Measurements from ENCODE around the gene MYL6. TPM values are rescaled to one million over a fixed set of nuclear protein-coding genes. Genes with fewer than 3 reads are reported as not detected.

MYL6 gene
- total and polyA plus RNA-seq, 9 of the 15 experiments (the other 6 are each of a cell fraction or from before 2014, with no cell fraction given), result 557 to 1,664 (median 958) TPM

DNA sequence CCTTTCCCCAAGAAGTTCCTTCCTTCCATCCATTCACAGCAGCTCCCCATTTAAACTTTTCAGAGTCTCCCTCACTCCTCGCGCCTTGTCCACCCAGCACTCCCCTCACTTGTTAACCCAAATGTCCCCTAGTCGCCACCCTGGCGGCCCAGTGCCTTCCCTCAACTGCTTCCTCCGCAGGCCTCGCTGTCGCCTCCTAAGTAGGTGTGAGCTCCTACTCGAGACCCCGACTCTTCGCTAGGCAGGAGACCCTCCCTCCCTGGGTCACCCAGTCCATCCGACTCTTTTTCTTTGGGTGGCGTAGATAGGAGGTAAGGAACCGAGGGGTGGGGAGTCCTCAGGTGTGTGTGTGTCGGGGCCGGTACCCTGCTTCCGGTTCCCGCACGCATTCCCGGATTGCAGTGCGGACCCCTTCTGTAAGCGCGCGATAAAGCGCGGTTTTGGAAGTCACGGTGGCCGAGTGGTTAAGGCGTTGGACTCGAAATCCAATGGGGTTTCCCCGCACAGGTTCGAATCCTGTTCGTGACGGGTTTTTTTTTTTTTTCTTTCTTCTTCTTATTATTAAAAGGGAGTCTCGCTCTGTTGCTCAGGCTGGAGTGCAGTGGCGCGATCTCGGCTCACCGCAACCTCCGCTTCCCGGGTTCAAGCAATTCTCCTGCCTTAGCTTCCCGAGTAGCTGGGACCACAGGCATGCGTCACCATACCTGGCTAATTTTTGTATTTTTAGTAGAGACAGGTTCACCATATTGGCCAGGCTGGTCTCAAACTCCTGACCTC, 31.9 kb downstream of the MYL6 start (continued):
- TF ChIP-seq PTBP1 (IDR thresholded peaks at IDR 0.05; ENCODE audit: low read depth, low read length), result 0 out of 2 replicates have a peak, but pooled peaks have one; percentile 44
- TF ChIP-seq PRMT5 (CRISPR knock-in tag; IDR thresholded peaks at IDR 0.05), result no peak
- TF ChIP-seq ZNF408 (CRISPR knock-in tag; IDR thresholded peaks at IDR 0.05; ENCODE audit: low read depth), result no peak
- TF ChIP-seq RBM22 (IDR thresholded peaks at IDR 0.05; ENCODE audit: low read depth, low read length, poor library complexity, severe bottlenecking), result peak; percentile 42
- no peak for TF ChIP-seq RUNX1 (IDR thresholded peaks at IDR 0.05; ENCODE audit: low read depth)
- TF ChIP-seq ERF (CRISPR knock-in tag; IDR thresholded peaks at IDR 0.05), result no peak
- no peak for TF ChIP-seq ZNF133 (CRISPR knock-in tag; IDR thresholded peaks at IDR 0.05)
- no peak for TF ChIP-seq ZNF696 (CRISPR knock-in tag; conservative IDR thresholded peaks at IDR 0.05)
- TF ChIP-seq, protein P1, sequence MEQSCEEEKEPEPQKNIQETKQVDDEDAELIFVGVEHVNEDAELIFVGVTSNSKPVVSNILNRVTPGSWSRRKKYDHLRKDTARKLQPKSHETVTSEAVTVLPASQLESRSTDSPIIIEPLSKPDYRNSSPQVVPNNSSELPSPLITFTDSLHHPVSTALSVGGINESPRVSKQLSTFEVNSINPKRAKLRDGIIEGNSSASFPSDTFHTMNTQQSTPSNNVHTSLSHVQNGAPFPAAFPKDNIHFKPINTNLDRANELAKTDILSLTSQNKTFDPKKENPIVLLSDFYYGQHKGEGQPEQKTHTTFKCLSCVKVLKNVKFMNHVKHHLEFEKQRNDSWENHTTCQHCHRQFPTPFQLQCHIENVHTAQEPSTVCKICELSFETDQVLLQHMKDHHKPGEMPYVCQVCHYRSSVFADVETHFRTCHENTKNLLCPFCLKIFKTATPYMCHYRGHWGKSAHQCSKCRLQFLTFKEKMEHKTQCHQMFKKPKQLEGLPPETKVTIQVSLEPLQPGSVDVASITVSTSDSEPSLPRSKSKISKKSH (CRISPR knock-in tag; IDR thresholded peaks at IDR 0.05), result no peak
- TF ChIP-seq, protein P2, sequence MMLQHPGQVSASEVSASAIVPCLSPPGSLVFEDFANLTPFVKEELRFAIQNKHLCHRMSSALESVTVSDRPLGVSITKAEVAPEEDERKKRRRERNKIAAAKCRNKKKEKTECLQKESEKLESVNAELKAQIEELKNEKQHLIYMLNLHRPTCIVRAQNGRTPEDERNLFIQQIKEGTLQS (IDR thresholded peaks at IDR 0.05), result peak; percentile 57; the same call in 1 of the 2 replicates
- TF ChIP-seq, protein P2 (CRISPR knock-in tag; conservative IDR thresholded peaks at IDR 0.05), result no peak; the same call in 1 of the 2 replicates
- TF ChIP-seq, protein P3, sequence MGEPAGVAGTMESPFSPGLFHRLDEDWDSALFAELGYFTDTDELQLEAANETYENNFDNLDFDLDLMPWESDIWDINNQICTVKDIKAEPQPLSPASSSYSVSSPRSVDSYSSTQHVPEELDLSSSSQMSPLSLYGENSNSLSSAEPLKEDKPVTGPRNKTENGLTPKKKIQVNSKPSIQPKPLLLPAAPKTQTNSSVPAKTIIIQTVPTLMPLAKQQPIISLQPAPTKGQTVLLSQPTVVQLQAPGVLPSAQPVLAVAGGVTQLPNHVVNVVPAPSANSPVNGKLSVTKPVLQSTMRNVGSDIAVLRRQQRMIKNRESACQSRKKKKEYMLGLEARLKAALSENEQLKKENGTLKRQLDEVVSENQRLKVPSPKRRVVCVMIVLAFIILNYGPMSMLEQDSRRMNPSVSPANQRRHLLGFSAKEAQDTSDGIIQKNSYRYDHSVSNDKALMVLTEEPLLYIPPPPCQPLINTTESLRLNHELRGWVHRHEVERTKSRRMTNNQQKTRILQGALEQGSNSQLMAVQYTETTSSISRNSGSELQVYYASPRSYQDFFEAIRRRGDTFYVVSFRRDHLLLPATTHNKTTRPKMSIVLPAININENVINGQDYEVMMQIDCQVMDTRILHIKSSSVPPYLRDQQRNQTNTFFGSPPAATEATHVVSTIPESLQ (CRISPR knock-in tag; IDR thresholded peaks at IDR 0.05), result no peak
- no peak for TF ChIP-seq NFE2L1 (tag; IDR thresholded peaks at IDR 0.05; ENCODE audit: borderline replicate concordance, low read depth)
- TF ChIP-seq, protein P4, sequence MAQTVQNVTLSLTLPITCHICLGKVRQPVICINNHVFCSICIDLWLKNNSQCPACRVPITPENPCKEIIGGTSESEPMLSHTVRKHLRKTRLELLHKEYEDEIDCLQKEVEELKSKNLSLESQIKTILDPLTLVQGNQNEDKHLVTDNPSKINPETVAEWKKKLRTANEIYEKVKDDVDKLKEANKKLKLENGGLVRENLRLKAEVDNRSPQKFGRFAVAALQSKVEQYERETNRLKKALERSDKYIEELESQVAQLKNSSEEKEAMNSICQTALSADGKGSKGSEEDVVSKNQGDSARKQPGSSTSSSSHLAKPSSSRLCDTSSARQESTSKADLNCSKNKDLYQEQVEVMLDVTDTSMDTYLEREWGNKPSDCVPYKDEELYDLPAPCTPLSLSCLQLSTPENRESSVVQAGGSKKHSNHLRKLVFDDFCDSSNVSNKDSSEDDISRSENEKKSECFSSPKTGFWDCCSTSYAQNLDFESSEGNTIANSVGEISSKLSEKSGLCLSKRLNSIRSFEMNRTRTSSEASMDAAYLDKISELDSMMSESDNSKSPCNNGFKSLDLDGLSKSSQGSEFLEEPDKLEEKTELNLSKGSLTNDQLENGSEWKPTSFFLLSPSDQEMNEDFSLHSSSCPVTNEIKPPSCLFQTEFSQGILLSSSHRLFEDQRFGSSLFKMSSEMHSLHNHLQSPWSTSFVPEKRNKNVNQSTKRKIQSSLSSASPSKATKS (CRISPR knock-in tag; IDR thresholded peaks at IDR 0.05), result no peak
- TF ChIP-seq NFATC3 (IDR thresholded peaks at IDR 0.05), result no peak
- peak; percentile 76 for TF ChIP-seq ZFX (CRISPR knock-in tag; IDR thresholded peaks at IDR 0.05)
- TF ChIP-seq, protein P5, sequence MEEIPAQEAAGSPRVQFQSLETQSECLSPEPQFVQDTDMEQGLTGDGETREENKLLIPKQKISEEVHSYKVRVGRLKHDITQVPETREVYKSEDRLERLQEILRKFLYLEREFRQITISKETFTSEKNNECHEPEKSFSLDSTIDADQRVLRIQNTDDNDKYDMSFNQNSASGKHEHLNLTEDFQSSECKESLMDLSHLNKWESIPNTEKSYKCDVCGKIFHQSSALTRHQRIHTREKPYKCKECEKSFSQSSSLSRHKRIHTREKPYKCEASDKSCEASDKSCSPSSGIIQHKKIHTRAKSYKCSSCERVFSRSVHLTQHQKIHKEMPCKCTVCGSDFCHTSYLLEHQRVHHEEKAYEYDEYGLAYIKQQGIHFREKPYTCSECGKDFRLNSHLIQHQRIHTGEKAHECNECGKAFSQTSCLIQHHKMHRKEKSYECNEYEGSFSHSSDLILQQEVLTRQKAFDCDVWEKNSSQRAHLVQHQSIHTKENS (CRISPR knock-in tag; IDR thresholded peaks at IDR 0.05), result no peak
- no peak for TF ChIP-seq DDX20 (tag; IDR thresholded peaks at IDR 0.05; ENCODE audit: low read depth)
- no peak for TF ChIP-seq NR2C1 (IDR thresholded peaks at IDR 0.05)
- no peak for TF ChIP-seq NR2C1 (tag; IDR thresholded peaks at IDR 0.05)
- TF ChIP-seq ELF1 (tag; IDR thresholded peaks at IDR 0.05), result peak; percentile 91

Measured in K562 (cell line).